OCI-LY7 (cell line): ENCODE data around the gene RNF111. TPM values are rescaled to one million over a fixed set of nuclear protein-coding genes. Genes with fewer than 3 reads are reported as not detected.

Experiments
- Bru-seq: library from RNA; stranded (reverse); fragments of 400-500 nt; gene quantifications from one replicate; lab custom pipeline; 2021; lab: Mats Ljungman, UMichigan
- BruChase-seq, 2 experiments: library from RNA; stranded (reverse); fragments of 400-500 nt; gene quantifications; one replicate each; lab custom pipeline; 2021; lab: Mats Ljungman, UMichigan
- BruUV-seq: library from RNA; stranded (reverse); fragments of 400-500 nt; replicated peaks from 2 replicates; lab custom pipeline; 2021; lab: Mats Ljungman, UMichigan
- CTCF ChIA-PET: fragments of 300-600 bp; sonication (Branson Sonifier 250); formaldehyde crosslinking; loops from one replicate; lab custom pipeline; 2022; ENCODE audit warnings: antibody characterized with exemption; ENCODE audit not compliant: unreplicated experiment; lab: Charles Lee
- POLR2A ChIA-PET: fragments of 300-600 bp; sonication (Branson Sonifier 250); formaldehyde crosslinking; loops from one replicate; lab custom pipeline; 2022; ENCODE audit warnings: antibody characterized with exemption; lab: Charles Lee
- DNase-seq: peaks from one replicate; pipeline ENCODE4 v3.0.0-alpha.2; 2015; ENCODE audit warnings: low spot score
- H2AFZ ChIP-seq: fragments of 200-600 bp; sonication (generic), shearing (Covaris generic); 2 replicates; pipeline ENCODE4 v1.6.1; 2014; ENCODE audit warnings: mild to moderate bottlenecking, antibody characterized with exemption, low read length, moderate library complexity
- H3K27ac ChIP-seq: fragments of 200-600 bp; sonication (generic); 2 replicates; pipeline ENCODE4 v1.5.1; 2014; ENCODE audit warnings: mixed run types, low read depth, mild to moderate bottlenecking, moderate library complexity, low read length, inconsistent platforms; ENCODE audit not compliant: poor library complexity, severe bottlenecking
- H3K36me3 ChIP-seq: fragments of 200-600 bp; sonication (generic); 2 replicates; pipeline ENCODE4 v1.6.1; 2014; ENCODE audit warnings: mild to moderate bottlenecking, antibody characterized with exemption, low read length, moderate library complexity, mixed read lengths; ENCODE audit not compliant: insufficient read depth
- H3K4me1 ChIP-seq: fragments of 200-600 bp; sonication (generic); 2 replicates; pipeline ENCODE4 v1.5.1; 2014; ENCODE audit warnings: mild to moderate bottlenecking, low read length; ENCODE audit not compliant: insufficient read depth, poor library complexity, severe bottlenecking
- H3K4me2 ChIP-seq: fragments of 200-600 bp; sonication (generic); 2 replicates; pipeline ENCODE4 v1.6.1; 2014; ENCODE audit warnings: mild to moderate bottlenecking, low read length
- H3K4me3 ChIP-seq: fragments of 200-600 bp; sonication (generic); 2 replicates; pipeline ENCODE4 v1.5.1; 2014; ENCODE audit warnings: mild to moderate bottlenecking, low read depth, low read length; ENCODE audit not compliant: poor library complexity, severe bottlenecking
- H3K79me2 ChIP-seq: fragments of 200-600 bp; sonication (generic); 2 replicates; pipeline ENCODE4 v1.6.1; 2016; ENCODE audit warnings: low read depth, mild to moderate bottlenecking, low read length, moderate library complexity, mixed read lengths; ENCODE audit not compliant: insufficient read depth
- H3K9me2 ChIP-seq: fragments of 200-600 bp; sonication (generic); 2 replicates; pipeline ENCODE4 v1.6.1; 2016; ENCODE audit warnings: mild to moderate bottlenecking, low read length, mixed read lengths; ENCODE audit not compliant: insufficient read depth
- H3K9me3 ChIP-seq: fragments of 200-600 bp; sonication (generic); 2 replicates; pipeline ENCODE4 v1.6.1; 2014; ENCODE audit warnings: mild to moderate bottlenecking, mixed run types, low read length, mixed read lengths
- H4K20me1 ChIP-seq: fragments of 200-600 bp; sonication (generic); 2 replicates; pipeline ENCODE4 v1.6.1; 2014; ENCODE audit warnings: mild to moderate bottlenecking, antibody characterized with exemption, low read length, moderate library complexity, mixed read lengths; ENCODE audit not compliant: insufficient read depth
- CTCF ChIP-seq: fragments of 200-600 bp; sonication (generic); conservative IDR thresholded peaks from 2 replicates; pipeline ENCODE4 v1.5.1; 2014; ENCODE audit warnings: mild to moderate bottlenecking, antibody characterized with exemption, low read length, moderate library complexity, mixed read lengths
- EZH2phosphoT487 ChIP-seq: fragments of 200-600 bp; sonication (generic); IDR thresholded peaks from 2 replicates; pipeline ENCODE4 v1.6.1; 2018; ENCODE audit warnings: low read depth, borderline replicate concordance, mild to moderate bottlenecking, mixed run types, antibody characterized with exemption, low read length, moderate library complexity, mixed read lengths
- intact Hi-C: fragments of 100-400 bp; cut with micrococcal nuclease; formaldehyde crosslinking; loops from one replicate; pipeline ENCODE4 v1.10.0; 2022; ENCODE audit not compliant: unreplicated experiment
- long read RNA-seq: library from polyadenylated mRNA; stranded (forward); transcript quantifications from one replicate; pipeline ENCODE4 v2.0.0, GENCODE V29; 2022
- total RNA-seq, 2 experiments: library from RNA; depleted of rRNA in 1 of 2; stranded (reverse); fragments of >200 nt in 1 of 2; shearing (Covaris generic) in 1 of 2; gene quantifications; 2 replicates each; pipeline ENCODE4 v1.2.3, GENCODE V29; 2014 to 2022

Gene RNF111
- total RNA-seq (2014; rRNA removed; shearing (Covaris generic)) (19.2 and 20.4 TPM in 2 replicates), total RNA-seq (2022) (41.6 and 42.7 TPM in 2 replicates), Bru-seq, nascent RNA (percentile 87 among the genes with signal in this experiment), BruChase-seq, experiment 1, labeled RNA remaining after a 6-hour chase (percentile 81 among the genes with signal in this experiment), BruChase-seq, experiment 2, labeled RNA remaining after a 2-hour chase (percentile 79 among the genes with signal in this experiment)
- long read RNA-seq, full-length matches to known transcripts, result 5 of 42 reads
- long read RNA-seq, partial matches to known transcripts, result 7 of 42 reads
- long read RNA-seq, other reads (novel, unspliced or antisense), result 30 of 42 reads

- peaks cover 25% of the 10 kb centered on the region for H3K4me1 ChIP-seq
- no peaks in the 10 kb centered on the region for H3K9me2 ChIP-seq
- H3K4me3 ChIP-seq, result peak within 1 kb of the TSS; percentile 86
- H3K36me3 ChIP-seq, result peaks cover 28% of the 10 kb centered on the region
- H3K27ac ChIP-seq, result peak within 1 kb of the TSS; percentile 67
- ChIA-PET POLR2A (interaction anchor here (1.0 to 1.4 kb wide), 4 partner anchors 12 to 529 kb away, joined by 3 to 8 read pairs (median 5); no protein-coding TSS in a partner anchor), CTCF (interaction anchor here (0.6 kb wide), 1 partner anchor 54 kb away, joined by 7 read pairs; no protein-coding TSS in a partner anchor)
- intact Hi-C loops, result no loop called here
- BruUV-seq, result no TSS peak
- 0 out of 2 replicates have a peak, but pooled peaks cover 12% of the 10 kb centered on the region for H4K20me1 ChIP-seq
- DNase-seq, result peak; percentile 97
- H2AFZ ChIP-seq, result peak within 1 kb of the TSS; percentile 99
- TF ChIP-seq EZH2phosphoT487 (no peak), CTCF (no peak)
- H3K79me2 ChIP-seq, result peaks cover 54% of the 10 kb centered on the region
- no peaks in the 10 kb centered on the region for H3K9me3 ChIP-seq
- H3K4me2 ChIP-seq, result peak within 1 kb of the TSS; percentile 75
Observed at GRCh38 chr15:58987491-58988005, at the start of gene RNF111. Gene RNF111 (plus strand): TSS chr15:58987663. CDS start chr15:59030823, 43,160 bp downstream.

GRCh38 chr15:58947179-58947578, 40.3 kb upstream of the RNF111 start:
- Histone ChIP-seq H3K4me2 (no peak overlapping the region), H3K4me3 (no peak overlapping the region), H3K9me3 (no peaks in the 10 kb centered on the region), H3K27ac (no peak overlapping the region), H2AFZ (no peak overlapping the region), H3K4me1 (no peaks in the 10 kb centered on the region), H3K36me3 (no peaks in the 10 kb centered on the region), H3K9me2 (no peaks in the 10 kb centered on the region), H3K79me2 (no peaks in the 10 kb centered on the region), H4K20me1 (no peaks in the 10 kb centered on the region)
- ChIA-PET CTCF (no interaction called here), POLR2A (no interaction called here)
- TF ChIP-seq EZH2phosphoT487 (no peak), CTCF (no peak)
- BruUV-seq, result no TSS peak
- no peak for DNase-seq
- intact Hi-C loops, result no loop called here
